HG02852 (cell line): ENCODE results near the gene EXOC4.
"Not testable (repeated sequence)": the region's sequence is repeated elsewhere in the genome, so short reads cannot be mapped to it uniquely, and the experiment has no call there.

Experiments used
- ATAC-seq: cut with Tn5 transposase; IDR thresholded peaks from one replicate; pipeline ENCODE4 v1.9.1; 2021; ENCODE audit warnings: mild to moderate bottlenecking, moderate library complexity; ENCODE audit not compliant: unreplicated experiment

The EXOC4 gene

GRCh38 chr7:133606991-133607390, 354.1 kb downstream of the EXOC4 start:
- ATAC-seq, result no peak

DNA sequence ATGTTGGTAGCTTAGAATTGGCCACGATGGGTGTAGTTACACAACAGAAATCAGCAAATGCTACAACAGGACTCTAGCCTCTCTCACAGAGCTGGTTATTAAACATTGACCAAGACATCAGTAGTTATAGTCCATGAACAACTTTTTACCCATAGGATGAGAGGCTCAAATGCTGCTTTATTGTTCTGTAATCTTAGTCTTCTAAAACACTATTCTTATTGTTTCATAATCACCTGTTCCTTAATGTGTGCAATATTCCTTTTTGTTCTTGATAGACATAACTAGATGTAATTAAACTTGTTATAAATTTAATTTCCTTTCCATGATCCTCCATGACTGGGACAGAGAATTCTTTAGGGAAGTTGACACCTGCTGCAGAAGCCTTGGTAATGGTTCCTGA, 356.9 kb downstream of the EXOC4 start:
- ATAC-seq, result no peak

DNA sequence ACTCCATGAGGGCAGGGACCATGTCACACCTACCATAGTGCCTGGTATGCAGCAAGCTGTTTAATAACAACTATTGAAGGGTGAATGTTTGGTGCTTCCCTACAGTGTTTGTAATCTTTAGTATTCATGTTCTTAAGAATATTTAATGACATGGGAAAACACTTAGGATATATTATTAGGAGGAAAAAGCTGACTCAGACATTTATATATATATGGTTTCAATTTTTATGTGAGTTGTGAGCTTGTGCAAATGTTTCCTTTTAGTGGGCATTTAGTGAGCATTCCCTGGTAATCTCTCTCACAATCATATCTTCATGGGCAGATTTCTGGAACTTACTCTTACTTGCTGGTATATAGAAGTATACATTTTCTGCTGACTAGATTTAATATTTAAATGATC, 359.1 kb downstream of the EXOC4 start:
- no peak for ATAC-seq

DNA sequence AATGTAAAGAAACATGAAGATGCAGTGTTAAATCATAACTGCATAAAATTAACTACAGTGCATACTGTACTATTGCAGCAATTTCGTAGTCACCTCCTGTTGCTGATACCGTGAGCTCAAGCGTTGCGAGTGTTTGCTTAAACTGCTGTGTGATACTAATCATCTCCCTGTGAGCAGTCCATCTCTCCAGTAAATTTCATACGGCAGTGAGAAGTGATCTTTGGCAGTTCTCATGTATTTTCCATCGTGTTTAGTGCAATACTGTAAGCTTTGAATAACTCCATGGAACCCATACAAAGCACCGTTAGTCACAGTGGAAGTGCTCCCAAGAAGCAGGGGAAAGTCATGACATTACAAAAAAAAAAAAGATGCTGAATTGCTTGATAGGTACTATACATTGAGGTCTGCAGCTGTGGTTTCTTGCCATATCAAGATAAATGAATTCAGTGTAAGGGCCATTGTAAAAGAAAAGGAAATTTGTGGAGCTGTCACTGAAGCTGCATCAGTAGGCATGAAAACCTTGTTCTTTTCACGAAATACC, 360.4 kb downstream of the EXOC4 start:
- no peak for ATAC-seq

DNA sequence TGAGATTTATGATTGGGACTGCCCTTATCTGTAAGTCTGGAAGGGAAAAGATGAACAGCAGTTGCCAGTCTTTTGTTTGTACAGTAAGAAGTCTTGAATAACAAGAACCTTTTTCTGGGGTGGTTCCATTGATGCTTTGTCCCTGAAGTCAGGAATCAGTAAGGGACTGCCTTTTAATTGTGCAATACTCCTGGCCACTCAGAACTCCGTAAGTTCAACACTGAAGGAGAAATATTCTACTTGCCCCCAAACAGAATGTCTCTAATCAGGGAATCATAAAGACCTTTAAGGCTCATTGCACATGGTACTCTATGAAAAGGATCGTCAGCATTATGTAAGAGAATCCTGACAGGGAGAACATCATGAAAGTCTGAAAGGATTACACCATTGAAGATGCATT, 361.4 kb downstream of the EXOC4 start:
- ATAC-seq, result no peak

GRCh38 chr7:133618970-133619369, 366.1 kb downstream of the EXOC4 start:
- no peak for ATAC-seq

DNA sequence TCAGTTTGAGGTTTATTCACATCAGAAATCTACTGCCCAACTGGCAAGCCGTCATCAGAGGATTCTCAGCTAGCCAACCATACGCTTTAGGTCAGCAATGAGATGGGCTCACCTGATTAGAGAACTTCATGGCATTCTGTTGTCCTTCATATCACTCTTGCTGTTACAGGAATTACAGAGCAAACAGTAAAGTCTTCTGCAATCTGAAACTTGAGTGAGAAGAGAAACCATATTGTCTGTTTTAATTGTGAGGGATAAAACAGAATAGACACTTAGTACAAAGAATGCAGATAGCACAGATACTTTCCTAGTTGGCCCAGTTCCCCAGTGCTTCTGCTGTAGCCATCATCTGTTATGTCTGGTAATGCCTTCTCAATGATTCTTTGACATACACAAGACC, 366.6 kb downstream of the EXOC4 start:
- no peak for ATAC-seq

DNA sequence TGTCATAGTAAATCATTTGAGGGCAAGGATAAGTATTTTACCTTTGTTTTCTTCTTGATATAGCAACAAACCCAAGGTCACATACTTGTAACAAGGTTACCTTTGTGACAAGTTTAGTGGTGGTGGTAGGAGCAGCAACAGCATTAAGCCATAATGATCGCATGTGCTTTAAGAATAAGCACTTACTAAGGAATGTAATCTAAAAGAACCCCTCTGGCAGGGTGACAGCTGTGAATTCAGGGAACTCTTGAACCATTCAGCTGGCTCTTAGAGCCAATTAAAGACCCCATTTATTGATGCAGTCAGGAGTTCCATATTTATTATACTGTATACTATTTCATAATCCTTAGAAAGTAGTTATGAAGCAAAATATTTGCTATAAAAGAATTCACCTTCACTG, 370.8 kb downstream of the EXOC4 start:
- no peak for ATAC-seq

DNA sequence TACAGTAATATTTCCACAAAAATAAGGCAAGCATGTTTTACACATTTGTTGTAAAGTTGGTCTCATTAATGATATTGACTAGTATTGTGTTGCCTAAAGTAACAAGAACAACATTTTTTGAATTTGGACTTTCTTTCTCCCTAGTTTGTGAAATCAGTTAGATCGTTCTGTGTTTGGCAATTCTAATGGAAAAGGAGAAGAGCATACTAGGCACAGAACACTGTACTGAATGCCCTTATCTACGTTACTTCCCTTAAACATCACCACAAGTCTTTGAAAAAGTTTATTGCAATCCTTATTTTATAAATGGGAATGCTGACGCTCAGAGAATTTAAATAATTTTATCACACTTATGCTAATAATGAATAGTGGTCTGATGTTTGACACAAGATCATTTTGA, 372.2 kb downstream of the EXOC4 start:
- no peak for ATAC-seq

DNA sequence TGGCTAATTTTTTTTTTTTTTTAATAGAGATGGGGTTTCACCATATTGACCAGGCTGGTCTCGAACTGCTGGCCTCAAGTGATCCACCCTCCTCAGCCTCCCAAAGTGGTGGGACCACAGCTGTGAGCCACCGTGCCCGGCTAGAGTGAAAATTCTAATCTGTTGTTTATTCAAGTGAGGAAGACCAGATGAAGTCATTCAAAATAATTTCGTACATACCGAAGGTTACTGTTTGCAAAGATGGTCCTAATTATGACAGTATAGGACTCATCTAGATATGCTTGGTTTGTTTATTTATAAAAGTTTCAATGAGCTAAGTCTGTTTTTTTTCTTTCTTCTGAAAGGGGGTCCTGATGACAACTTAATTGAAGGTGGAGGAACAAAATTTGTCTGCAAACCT, 376.8 kb downstream of the EXOC4 start:
- ATAC-seq, result no peak

DNA sequence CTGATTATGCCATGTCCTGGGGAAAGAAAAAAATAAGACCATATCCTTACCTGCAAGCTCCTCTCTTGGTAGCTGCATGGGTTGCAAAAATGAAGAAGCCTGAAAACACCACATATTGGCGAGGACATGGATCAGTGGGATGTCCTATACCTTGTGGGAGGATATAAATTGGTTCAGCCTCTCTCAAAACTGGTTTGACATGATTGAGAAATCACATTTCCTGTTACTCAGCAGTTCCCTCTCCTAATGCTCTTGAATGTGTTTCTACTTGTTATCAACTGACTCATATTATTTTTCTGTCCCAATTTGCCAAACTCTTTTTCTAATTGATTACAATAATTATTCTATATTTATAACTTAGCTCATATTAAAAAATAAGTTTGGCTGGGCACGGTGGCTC, 380.2 kb downstream of the EXOC4 start:
- no peak for ATAC-seq

- no peak for ATAC-seq
Measured at GRCh38 chr7:133635541-133635940, 382.7 kb downstream of the EXOC4 start.

- no peak for ATAC-seq
Measured at GRCh38 chr7:133638857-133639256, 386.0 kb downstream of the EXOC4 start.

- ATAC-seq, result no peak
Measured at GRCh38 chr7:133641436-133641835, 388.6 kb downstream of the EXOC4 start.

- no peak for ATAC-seq
Measured at GRCh38 chr7:133642907-133643306, 390.0 kb downstream of the EXOC4 start.

GRCh38 chr7:133643652-133644051, 390.8 kb downstream of the EXOC4 start:
- not testable (repeated sequence) for ATAC-seq

DNA sequence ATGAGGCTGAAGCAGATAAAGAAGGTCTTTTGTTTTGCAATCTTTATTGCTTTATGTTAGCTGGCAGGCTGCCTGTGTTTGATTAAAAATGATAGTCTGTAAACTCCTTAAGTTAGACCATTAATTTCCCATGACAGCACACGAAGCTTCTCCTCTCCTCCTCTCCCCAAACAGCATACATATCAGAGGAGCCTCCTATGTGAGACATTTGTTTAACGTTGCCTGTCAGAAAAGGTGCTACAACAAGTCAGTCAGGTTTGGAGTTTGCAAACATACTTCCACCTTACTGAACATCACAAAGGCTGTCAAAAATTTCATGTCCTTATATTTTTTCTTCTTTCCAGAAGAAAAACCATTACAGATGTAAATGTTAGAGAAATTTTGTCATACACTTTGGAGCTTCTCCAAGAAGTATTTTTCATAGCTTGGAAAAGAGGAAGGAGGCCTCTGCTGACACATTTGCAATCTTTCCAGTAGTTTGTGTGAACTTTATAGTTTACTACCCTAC, 393.1 kb downstream of the EXOC4 start:
- no peak for ATAC-seq

DNA sequence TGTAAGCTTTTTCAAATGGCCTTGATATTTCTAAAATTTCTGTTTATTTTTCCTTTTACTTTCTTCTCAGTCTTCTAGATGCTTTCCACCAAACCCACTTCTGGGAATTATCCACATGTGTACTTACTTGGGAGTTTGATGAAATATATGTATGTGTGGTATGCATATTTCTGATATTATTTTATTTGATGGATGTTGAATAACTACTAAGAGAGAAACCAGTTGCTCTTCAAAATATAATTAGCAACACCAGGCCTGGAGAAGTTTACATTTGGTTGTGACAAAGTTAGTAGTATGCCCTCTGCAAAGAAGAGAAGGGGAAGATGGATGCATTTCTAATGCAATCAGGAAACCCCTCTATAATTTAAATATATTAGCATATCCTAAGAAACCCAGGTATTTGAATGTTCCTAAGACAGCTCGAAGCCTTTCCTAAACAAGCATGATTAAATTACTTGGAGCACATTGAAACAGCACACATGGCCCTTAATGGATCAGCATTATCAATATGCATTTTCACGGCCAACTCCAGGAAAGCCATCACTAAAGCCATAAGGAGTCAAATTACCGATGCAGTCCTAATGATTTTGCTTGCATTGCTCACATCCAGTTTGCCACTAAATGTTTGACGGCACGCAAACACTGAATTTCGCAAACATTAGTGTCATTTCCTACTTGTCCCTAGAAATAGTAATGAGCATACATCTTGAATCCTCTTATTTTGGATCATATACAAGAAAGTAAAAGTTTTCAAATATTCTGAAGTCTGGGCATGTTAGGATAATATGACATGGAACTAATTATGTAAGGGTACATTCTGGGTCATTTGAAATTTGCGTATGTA, 393.8 kb downstream of the EXOC4 start:
- ATAC-seq, result no peak

DNA sequence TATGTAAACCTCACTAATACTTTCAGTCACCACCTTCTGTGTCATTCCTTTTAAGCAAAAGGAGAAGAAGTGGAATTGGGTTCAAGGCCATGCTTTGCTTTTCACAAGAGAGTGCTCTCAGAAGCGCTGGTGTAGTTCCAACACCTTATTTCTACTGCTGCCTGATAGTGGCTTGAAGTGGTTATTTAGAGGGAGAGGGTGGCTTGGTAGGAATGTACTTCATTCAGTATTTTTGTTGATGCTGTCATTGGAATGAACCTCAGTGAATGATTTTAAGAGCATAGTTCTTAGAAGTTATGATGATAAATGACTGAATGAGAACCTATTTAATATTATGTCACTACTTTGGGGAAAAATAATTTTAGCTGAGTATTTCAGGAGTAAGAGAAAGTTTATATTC, 396.7 kb downstream of the EXOC4 start:
- no peak for ATAC-seq

DNA sequence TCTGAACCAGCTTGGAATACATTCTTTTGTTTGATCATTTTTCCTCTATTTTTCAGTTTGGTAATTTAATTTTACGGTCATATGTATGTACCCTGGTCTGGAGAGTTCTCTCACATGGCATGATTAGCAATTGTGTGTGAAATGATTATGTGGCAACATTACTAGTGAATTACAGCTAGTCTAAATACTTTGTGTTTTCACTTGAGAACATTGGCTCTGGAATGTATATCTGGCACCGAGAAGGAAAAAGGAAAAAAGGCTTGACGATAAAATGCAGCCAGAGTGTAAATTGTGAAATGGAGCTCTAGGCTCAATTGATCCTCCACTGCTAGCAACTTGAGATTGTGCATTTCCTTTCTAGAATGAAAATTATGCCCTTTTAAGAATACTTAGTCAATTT, 397.2 kb downstream of the EXOC4 start:
- ATAC-seq, result no peak

DNA sequence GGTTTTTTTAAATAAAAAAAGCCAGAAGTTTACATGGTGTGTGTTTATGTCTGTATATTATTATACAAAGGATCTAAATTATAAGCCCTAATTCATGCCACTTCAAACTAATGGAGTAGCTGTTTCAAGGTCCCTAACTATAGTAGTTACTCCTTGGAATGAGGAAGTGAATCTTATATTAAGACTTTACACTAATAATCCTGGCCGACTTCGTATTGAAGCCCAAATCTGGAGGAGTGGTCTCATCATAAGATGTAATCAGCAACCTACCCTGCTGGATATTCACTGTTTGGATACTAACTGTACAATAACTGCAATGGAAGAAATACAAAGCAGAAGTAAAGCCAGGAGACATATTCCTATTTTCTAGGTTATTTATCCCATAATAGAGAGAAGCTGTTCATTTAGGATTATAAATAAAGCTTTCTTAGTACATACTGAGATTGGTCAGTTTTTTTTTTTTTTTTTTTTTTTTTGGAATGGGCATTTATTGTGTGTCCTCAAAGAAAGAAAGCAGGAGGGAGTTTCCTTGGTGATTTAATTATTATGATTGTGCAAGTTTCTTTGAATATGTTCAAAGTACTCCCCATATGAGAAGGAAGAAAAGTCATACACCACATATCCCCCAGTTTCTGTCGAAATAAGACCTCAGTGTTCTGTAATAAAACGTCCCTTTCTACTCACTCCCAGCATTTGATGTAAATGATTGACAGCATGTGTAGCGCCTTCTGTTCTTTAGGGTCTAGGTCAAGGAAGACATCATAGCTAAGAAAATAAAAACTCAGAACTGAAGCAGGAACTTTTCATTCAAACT, 397.8 kb downstream of the EXOC4 start:
- ATAC-seq, result no peak

DNA sequence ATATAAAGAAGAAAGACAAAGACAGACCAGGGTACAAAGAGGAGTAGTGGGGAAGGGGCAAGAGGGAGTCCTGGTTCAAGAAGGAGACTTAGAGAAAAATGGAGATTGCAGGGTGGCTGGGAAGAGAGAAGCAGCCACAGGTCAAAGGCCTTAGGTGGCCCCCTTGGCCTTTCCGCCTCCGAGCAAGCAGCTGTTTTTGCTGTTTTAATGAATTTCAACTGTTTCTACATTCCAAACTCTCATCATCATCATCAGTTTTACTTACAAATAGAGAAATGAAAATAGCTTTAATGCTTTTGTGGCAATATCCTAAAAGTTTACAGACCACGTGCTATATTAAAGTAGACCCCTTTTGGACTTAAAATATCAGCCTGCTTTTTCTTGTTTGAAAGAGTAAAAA, 399.7 kb downstream of the EXOC4 start:
- no peak for ATAC-seq
